Lung (tissue), 12 donors: ENCODE results near the gene KCNH3. TPM values are rescaled to one million over a fixed set of nuclear protein-coding genes. Genes with fewer than 3 reads are reported as not detected.

ENCODE experiments used
- ATAC-seq: fragments of 200-7000 bp; cut with Tn5 transposase; one replicate; pipeline ENCODE4 v1.9.1; 2020; ENCODE audit warnings: moderate number of reproducible peaks; ENCODE audit not compliant: insufficient read depth, low FRiP score
- DNase-seq, 3 donors: peaks; one replicate each; pipeline ENCODE4 v3.0.0-alpha.2; 2013 to 2017
- H3K27ac ChIP-seq, 2 donors: one replicate each; pipeline ENCODE4 v1.5.1; 2013; ENCODE audit warnings: mild to moderate bottlenecking in 2 of 2, moderate library complexity in 2 of 2, control low read depth in 1 of 2, inconsistent platforms in 1 of 2, low read depth in 1 of 2, low read length in 1 of 2
- H3K27me3 ChIP-seq, 3 donors: one replicate each; pipeline ENCODE4 v1.5.1; 2013; ENCODE audit warnings: low read length in 2 of 3; ENCODE audit not compliant: control insufficient read depth in 3 of 3, insufficient read depth in 3 of 3
- H3K36me3 ChIP-seq, 4 donors: one replicate each; pipeline ENCODE4 v1.5.1; 2013; ENCODE audit warnings: low read length in 4 of 4, mild to moderate bottlenecking in 1 of 4, moderate library complexity in 1 of 4; ENCODE audit not compliant: control insufficient read depth in 4 of 4, insufficient read depth in 4 of 4
- H3K4me1 ChIP-seq, 5 donors: one replicate each; pipeline ENCODE4 v1.5.1; 2013; ENCODE audit warnings: low read length in 5 of 5, mild to moderate bottlenecking in 2 of 5, moderate library complexity in 1 of 5; ENCODE audit not compliant: control insufficient read depth in 5 of 5, insufficient read depth in 5 of 5
- H3K4me3 ChIP-seq: one replicate; pipeline ENCODE4 v1.5.1; 2013; ENCODE audit warnings: mild to moderate bottlenecking, control low read depth, moderate library complexity
- H3K9ac ChIP-seq, 2 donors: one replicate each; pipeline ENCODE4 v1.5.1; 2013; ENCODE audit warnings: low read length in 2 of 2, control low read depth in 1 of 2; ENCODE audit not compliant: insufficient read depth in 1 of 2
- H3K9me3 ChIP-seq, 4 donors: one replicate each; pipeline ENCODE4 v1.5.1; 2013; ENCODE audit warnings: low read length in 3 of 4, mild to moderate bottlenecking in 1 of 4, moderate library complexity in 1 of 4; ENCODE audit not compliant: control insufficient read depth in 4 of 4, insufficient read depth in 3 of 4
- WGBS, 2 donors: extraction: QIAGEN DNeasy Blood & Tissue Kit; methylation state at CpG; one replicate each; pipeline ENCODE4 v1.1.7; 2013; 5-methylcytosine and 5-hydroxymethylcytosine counted together
- polyA plus RNA-seq, 2 donors: library from polyadenylated mRNA; stranded (reverse); fragments of 200-250 nt; gene quantifications; one replicate each; pipeline ENCODE4 v1.2.1, GENCODE V29; 2013
- total RNA-seq, 2 donors: library from RNA; depleted of rRNA in 1 of 2; stranded (reverse); fragments of >200 nt in 1 of 2; gene quantifications; one replicate each; pipeline ENCODE4 v1.2.1, GENCODE V29; 2014 to 2021
- TF ChIP-seq, protein P1 (sequence below): IDR thresholded peaks from 2 replicates; pipeline ENCODE4 v1.5.1; 2012; ENCODE audit warnings: mild to moderate bottlenecking; ENCODE audit errors: control extremely low read depth, extremely low read depth
- donor health status: control.
- donor health status: control.
- donor health status: Bipolar disorder and iron deficiency.
- donor health status: healthy.
- donor health status: DM: yes; HTN: yes; CAD: no.

Gene KCNH3
- total and polyA plus RNA-seq, 4 donors, result 1.1 to 7.1 (median 1.6) TPM

DNA sequence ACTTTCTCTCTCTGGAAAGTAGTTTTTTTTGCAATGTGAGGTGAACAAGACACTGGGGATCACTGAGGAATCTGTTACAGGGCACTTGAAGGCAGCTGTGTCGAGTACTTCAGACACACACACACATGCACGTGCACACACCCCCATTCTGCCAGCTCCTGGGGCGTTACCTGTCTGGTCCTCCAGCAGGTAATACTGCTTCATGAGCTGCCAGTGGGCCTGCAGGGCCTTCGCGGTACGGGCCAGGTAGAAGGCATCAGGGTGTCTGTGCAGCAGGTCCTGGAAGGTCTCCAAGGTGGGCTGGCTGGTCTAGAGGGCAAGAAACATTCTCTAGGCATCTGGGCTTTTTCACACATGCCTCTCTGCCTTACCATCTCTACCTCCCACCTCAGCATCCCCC, 24.0 kb downstream of the KCNH3 start:
- WGBS, 2 donors, result 96% methylated on average over 6 of the region's 6 CpGs

DNA sequence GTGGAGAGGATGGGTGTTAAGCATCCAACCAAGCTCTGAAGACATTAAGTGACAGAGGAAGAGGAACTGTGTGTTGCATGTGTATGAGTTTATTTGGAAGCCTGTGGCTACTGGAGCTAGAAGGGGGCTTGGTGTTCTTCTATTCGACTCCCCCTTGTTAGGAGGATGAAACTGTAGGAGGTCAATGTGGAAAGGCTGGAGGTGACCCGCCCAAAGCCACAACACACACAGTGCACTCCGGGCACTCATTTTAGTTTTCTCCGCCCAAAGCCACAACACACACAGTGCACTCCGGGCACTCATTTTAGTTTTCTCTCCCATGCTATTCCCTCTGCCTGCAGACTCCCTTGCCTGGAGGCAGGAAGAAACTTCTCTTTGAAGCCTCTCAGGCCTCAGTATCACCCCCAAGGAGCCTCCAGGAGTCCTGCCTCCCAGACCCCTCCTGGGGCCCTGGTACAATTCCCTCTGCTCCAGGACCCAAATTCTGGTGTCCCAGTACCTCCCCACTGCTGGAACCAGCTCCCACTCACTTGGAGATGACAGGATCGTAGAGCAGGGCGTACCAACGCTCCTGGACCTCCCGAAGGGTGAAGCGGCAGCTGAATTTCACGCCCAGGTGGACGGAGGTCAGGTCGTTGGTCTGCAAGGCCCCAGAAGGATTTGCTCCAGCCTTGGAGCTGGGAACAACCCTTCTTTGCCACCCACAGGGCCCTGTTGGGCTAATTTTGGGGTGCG, 25.3 kb downstream of the KCNH3 start:
- H3K36me3 ChIP-seq, result peaks cover 13 to 46% (median 30%) of the 10 kb centered on the region in 4 donors
- peak overlapping the region in 1 of 2 donors; percentile 5 for H3K27ac ChIP-seq
- DNase-seq (no peak), ATAC-seq (no peak)
- no peak overlapping the region for H3K9ac ChIP-seq
- H3K4me3 ChIP-seq, result no peak overlapping the region
- TF ChIP-seq, protein P1, sequence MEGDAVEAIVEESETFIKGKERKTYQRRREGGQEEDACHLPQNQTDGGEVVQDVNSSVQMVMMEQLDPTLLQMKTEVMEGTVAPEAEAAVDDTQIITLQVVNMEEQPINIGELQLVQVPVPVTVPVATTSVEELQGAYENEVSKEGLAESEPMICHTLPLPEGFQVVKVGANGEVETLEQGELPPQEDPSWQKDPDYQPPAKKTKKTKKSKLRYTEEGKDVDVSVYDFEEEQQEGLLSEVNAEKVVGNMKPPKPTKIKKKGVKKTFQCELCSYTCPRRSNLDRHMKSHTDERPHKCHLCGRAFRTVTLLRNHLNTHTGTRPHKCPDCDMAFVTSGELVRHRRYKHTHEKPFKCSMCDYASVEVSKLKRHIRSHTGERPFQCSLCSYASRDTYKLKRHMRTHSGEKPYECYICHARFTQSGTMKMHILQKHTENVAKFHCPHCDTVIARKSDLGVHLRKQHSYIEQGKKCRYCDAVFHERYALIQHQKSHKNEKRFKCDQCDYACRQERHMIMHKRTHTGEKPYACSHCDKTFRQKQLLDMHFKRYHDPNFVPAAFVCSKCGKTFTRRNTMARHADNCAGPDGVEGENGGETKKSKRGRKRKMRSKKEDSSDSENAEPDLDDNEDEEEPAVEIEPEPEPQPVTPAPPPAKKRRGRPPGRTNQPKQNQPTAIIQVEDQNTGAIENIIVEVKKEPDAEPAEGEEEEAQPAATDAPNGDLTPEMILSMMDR, result no peak
- H3K4me1 ChIP-seq, result peaks cover 0 to 16% (median 8%) of the 10 kb centered on the region in 5 donors
- H3K27me3 ChIP-seq, result no peaks in the 10 kb centered on the region
- 93% methylated on average over 14 of the region's 14 CpGs for WGBS, 2 donors
- H3K9me3 ChIP-seq, result no peaks in the 10 kb centered on the region

More for the DNA sequence above, 24.0 kb downstream of the KCNH3 start:
- H3K36me3 ChIP-seq, result peaks cover 17 to 57% (median 35%) of the 10 kb centered on the region in 4 donors
- no peaks in the 10 kb centered on the region for H3K27me3 ChIP-seq
- DNase-seq (peak in 1 of 3 donors; percentile 0), ATAC-seq (no peak)
- H3K27ac ChIP-seq, result no peak overlapping the region
- no peak overlapping the region for H3K4me3 ChIP-seq
- TF ChIP-seq, protein P1, result no peak
- H3K9me3 ChIP-seq, result no peaks in the 10 kb centered on the region
- H3K9ac ChIP-seq, result no peak overlapping the region
- H3K4me1 ChIP-seq, result peaks cover 0 to 10% (median 7%) of the 10 kb centered on the region in 5 donors

DNA sequence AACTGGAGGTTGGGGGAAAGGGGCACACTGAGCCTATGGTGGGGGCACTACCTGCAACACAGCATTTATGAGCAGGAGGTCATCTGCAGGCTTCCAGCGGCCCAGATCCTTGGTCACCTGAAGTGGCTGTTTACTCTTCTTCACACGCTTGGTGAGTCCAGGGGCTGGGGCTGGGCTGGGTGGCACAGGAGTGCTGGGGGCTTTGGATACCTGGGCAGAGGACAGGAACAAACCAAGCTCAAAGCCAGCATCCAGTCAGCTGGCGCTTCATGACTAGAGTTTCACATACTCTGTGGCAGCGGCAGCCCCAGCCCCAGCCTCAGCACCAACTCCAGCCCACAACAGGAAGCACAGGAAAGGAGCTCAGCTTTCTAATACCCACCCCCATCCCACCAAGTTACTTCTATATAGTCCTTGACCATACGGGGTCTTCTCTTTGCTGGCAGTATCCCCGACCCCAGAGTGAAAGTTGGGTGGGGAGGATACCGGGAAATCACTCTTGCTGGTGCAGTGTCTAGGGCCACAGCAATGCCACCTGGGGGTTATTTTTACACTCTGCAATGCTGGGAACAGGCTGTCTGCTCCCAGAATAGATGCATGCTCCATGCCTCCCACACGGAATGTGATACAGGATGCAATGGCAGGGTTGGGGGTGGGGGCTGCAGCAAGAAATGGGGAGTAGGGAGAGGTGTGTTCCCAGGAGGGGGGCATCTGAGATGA, 26.0 kb downstream of the KCNH3 start:
- Histone ChIP-seq H3K9me3 (no peaks in the 10 kb centered on the region), H3K36me3 (peaks cover 9 to 39% (median 26%) of the 10 kb centered on the region in 4 donors), H3K27me3 (no peaks in the 10 kb centered on the region), H3K4me1 (peaks cover 0 to 18% (median 8%) of the 10 kb centered on the region in 5 donors), H3K27ac (peak overlapping the region in 1 of 2 donors; percentile 39), H3K9ac (no peak overlapping the region), H3K4me3 (no peak overlapping the region)
- 44 to 74% methylated on average over 8 of the region's 8 CpGs for WGBS, 2 donors
- peak in 1 of 3 donors; percentile 4 for DNase-seq
- TF ChIP-seq, protein P1, result no peak
- no peak for ATAC-seq
